HG03280 (cell line): Measurements from ENCODE around the gene STAM.

Experiments used
- ATAC-seq: cut with Tn5 transposase; IDR thresholded peaks from one replicate; pipeline ENCODE4 v1.9.1; 2021; ENCODE audit warnings: mild to moderate bottlenecking, moderate library complexity; ENCODE audit not compliant: unreplicated experiment

Gene STAM

GRCh38 chr10:17645621-17646345, 1.8 kb downstream of the STAM start:
- ATAC-seq, result no peak

GRCh38 chr10:17647326-17647725, 3.4 kb downstream of the STAM start:
- ATAC-seq, result no peak

GRCh38 chr10:17648243-17649035, 4.5 kb downstream of the STAM start:
- no peak for ATAC-seq

- ATAC-seq, result no peak
These were observed 5.1 kb downstream of the STAM start for GRCh38 chr10:17649052-17649451.

GRCh38 chr10:17649836-17650235, 5.9 kb downstream of the STAM start:
- no peak for ATAC-seq

- ATAC-seq, result no peak
These were observed 6.5 kb downstream of the STAM start for GRCh38 chr10:17650416-17650815.

- no peak for ATAC-seq
These were observed 7.9 kb downstream of the STAM start for GRCh38 chr10:17651896-17652295.

GRCh38 chr10:17652585-17652984, 8.6 kb downstream of the STAM start:
- ATAC-seq, result no peak

GRCh38 chr10:17655009-17655408, 11.1 kb downstream of the STAM start:
- no peak for ATAC-seq

- peak; percentile 74 for ATAC-seq
These were observed 11.7 kb downstream of the STAM start for GRCh38 chr10:17655567-17656146.

- no peak for ATAC-seq
These were observed 13.2 kb downstream of the STAM start for GRCh38 chr10:17657103-17657500.

- no peak for ATAC-seq
These were observed 15.4 kb downstream of the STAM start for GRCh38 chr10:17659365-17659764.

- ATAC-seq, result no peak
These were observed 17.0 kb downstream of the STAM start for GRCh38 chr10:17660921-17661320.

- no peak for ATAC-seq
These were observed 17.6 kb downstream of the STAM start for GRCh38 chr10:17661510-17661909.

GRCh38 chr10:17662193-17663138, 18.5 kb downstream of the STAM start:
- ATAC-seq, result no peak

- no peak for ATAC-seq
These were observed 19.5 kb downstream of the STAM start for GRCh38 chr10:17663450-17663849.

- ATAC-seq, result no peak
These were observed 21.8 kb downstream of the STAM start for GRCh38 chr10:17665747-17666146.

- ATAC-seq, result no peak
These were observed 24.7 kb downstream of the STAM start for GRCh38 chr10:17668435-17669184.

GRCh38 chr10:17669185-17669872, 25.4 kb downstream of the STAM start:
- no peak for ATAC-seq

GRCh38 chr10:17671307-17671706, 27.4 kb downstream of the STAM start:
- no peak for ATAC-seq
